ENCODE measurements around the gene SLFN12L.

- TF ChIP-seq CTCF (optimal IDR thresholded peaks at IDR 0.05 in 1 of 3, IDR thresholded peaks at IDR 0.05 in 1 of 3, conservative IDR thresholded peaks at IDR 0.05 in 1 of 3; ENCODE audit: extremely low read depth in 1 of 3, insufficient read depth in 2 of 3, low read length in 3 of 3) = no peak
- no peak for TF ChIP-seq EZH2 (IDR thresholded peaks at IDR 0.05; ENCODE audit: low read length)
These were observed 9.0 kb upstream of the SLFN12L start for GRCh38 chr17:35546487-35546886.

All from keratinocyte (primary cell).